Measurements from ENCODE around the gene GPC1. TPM values are rescaled to one million over a fixed set of nuclear protein-coding genes. Genes with fewer than 3 reads are reported as not detected.

The GPC1 gene
- total and polyA plus RNA-seq, 10 of the 15 experiments (the other 5 are each of a cell fraction or from before 2014, with no cell fraction given), result 0.06 to 0.77 (median 0.23) TPM; not detected in 3

DNA sequence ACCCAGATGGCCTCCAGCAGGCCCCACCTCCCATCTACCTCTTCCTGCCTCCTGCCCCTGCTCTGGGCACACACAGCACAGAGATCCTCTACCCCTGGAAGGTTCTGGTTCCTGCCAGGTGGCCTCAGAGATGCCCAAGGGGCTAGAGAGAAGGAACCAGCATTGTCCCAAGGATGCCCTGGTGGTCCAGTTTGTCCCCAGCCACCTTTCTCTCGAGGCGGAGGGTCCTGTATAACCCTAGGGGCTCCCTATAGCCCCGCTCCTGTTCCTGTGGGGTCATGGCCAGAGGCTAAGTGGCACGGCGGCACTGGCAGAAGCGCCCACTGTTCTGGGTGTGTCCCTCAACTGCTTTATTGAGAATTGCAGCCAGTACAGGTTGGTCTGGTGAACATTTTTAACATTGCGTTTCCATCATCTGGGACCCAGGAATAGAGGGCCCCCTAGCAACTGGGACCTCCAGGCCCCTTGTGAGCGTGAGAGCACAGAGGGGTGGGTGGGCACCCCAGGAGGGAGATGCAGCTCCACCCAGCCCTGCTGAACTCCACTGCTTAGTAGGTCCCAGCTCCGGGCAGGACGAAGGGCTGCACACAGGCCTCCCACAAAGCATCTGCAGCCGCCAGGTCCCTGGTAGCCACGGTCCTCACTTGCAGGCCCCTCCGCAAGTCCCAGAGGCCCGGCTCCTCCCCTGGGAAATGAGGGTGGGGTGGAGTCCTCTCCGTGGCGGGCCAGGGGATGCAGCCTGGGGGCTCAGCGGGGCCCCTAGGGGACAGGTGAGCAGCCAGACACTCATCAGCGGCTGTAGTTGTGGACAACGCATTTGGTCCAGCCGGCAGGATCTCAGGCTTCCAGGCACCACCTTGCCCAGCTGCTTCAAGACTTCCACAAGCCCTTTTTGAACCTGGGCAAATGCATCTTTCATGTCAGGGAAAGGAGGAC is 33.1 kb downstream of the GPC1 start:
- in situ Hi-C loops (cut with MboI), result no loop called here
- Histone ChIP-seq H2AFZ (ENCODE audit: control insufficient read depth, low read depth, low read length) (no peak overlapping the region), H3K79me2 (ENCODE audit: control insufficient read depth, insufficient read depth, low read length) (no peaks in the 10 kb centered on the region), H3K4me3 (no peak overlapping the region), H3K36me3 (ENCODE audit: control insufficient read depth in 2 of 2, insufficient read depth in 2 of 2, low read length in 1 of 2) (no peaks in the 10 kb centered on the region), H3K4me1 (ENCODE audit: control insufficient read depth, insufficient read depth, low read length) (peaks cover 6% of the 10 kb centered on the region), H3K4me2 (ENCODE audit: control insufficient read depth, insufficient read depth) (no peak overlapping the region), H3K27ac (ENCODE audit: control insufficient read depth, insufficient read depth) (no peak overlapping the region), H3K27me3 (replicated peaks in 1 of 2; ENCODE audit: control insufficient read depth in 2 of 2, insufficient read depth in 2 of 2, low read length in 1 of 2) (no peaks in the 10 kb centered on the region), H3K9ac (ENCODE audit: control insufficient read depth, insufficient read depth, low read length) (no peak overlapping the region), H4K20me1 (ENCODE audit: control insufficient read depth, insufficient read depth) (no peaks in the 10 kb centered on the region), H3K9me3 (replicated peaks; ENCODE audit: control insufficient read depth, insufficient read depth, low read length) (peaks cover 3% of the 10 kb centered on the region; the same call in 2 of the 3 replicates)
- WGBS (ENCODE audit: insufficient coverage, insufficient replicate concordance, low lambda C conversion rate, missing lambda C conversion rate), result 68% methylated on average over 20 of the region's 20 CpGs
- no TSS peak for BruUV-seq (replicated peaks)
- SMC1A ChIA-PET (ENCODE audit: uncharacterized antibody, unreplicated experiment), result no interaction called here
- DNase-seq (ENCODE audit: low read depth, low spot score) (no peak), FAIRE-seq (no peak), ATAC-seq (no peak)
- CTCF ChIA-PET, result no interaction called here
- RAD21 ChIA-PET (ENCODE audit: unreplicated experiment), result no interaction called here
- intact Hi-C loops (cut with micrococcal nuclease; ENCODE audit: unreplicated experiment), result no loop called here
- POLR2A ChIA-PET, result no interaction called here
- TF ChIP-seq SUZ12 (IDR thresholded peaks at IDR 0.05; ENCODE audit: unreplicated experiment), result no peak
- TF ChIP-seq, protein P1, sequence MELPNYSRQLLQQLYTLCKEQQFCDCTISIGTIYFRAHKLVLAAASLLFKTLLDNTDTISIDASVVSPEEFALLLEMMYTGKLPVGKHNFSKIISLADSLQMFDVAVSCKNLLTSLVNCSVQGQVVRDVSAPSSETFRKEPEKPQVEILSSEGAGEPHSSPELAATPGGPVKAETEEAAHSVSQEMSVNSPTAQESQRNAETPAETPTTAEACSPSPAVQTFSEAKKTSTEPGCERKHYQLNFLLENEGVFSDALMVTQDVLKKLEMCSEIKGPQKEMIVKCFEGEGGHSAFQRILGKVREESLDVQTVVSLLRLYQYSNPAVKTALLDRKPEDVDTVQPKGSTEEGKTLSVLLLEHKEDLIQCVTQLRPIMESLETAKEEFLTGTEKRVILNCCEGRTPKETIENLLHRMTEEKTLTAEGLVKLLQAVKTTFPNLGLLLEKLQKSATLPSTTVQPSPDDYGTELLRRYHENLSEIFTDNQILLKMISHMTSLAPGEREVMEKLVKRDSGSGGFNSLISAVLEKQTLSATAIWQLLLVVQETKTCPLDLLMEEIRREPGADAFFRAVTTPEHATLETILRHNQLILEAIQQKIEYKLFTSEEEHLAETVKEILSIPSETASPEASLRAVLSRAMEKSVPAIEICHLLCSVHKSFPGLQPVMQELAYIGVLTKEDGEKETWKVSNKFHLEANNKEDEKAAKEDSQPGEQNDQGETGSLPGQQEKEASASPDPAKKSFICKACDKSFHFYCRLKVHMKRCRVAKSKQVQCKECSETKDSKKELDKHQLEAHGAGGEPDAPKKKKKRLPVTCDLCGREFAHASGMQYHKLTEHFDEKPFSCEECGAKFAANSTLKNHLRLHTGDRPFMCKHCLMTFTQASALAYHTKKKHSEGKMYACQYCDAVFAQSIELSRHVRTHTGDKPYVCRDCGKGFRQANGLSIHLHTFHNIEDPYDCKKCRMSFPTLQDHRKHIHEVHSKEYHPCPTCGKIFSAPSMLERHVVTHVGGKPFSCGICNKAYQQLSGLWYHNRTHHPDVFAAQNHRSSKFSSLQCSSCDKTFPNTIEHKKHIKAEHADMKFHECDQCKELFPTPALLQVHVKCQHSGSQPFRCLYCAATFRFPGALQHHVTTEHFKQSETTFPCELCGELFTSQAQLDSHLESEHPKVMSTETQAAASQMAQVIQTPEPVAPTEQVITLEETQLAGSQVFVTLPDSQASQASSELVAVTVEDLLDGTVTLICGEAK (IDR thresholded peaks at IDR 0.05; ENCODE audit: borderline replicate concordance), result no peak
- no peak for TF ChIP-seq SRF (IDR thresholded peaks at IDR 0.05; ENCODE audit: low read depth in 2 of 2, low read length in 2 of 2)
- TF ChIP-seq ZNF207 (IDR thresholded peaks at IDR 0.05; ENCODE audit: borderline replicate concordance), result no peak
- TF ChIP-seq, protein P2, sequence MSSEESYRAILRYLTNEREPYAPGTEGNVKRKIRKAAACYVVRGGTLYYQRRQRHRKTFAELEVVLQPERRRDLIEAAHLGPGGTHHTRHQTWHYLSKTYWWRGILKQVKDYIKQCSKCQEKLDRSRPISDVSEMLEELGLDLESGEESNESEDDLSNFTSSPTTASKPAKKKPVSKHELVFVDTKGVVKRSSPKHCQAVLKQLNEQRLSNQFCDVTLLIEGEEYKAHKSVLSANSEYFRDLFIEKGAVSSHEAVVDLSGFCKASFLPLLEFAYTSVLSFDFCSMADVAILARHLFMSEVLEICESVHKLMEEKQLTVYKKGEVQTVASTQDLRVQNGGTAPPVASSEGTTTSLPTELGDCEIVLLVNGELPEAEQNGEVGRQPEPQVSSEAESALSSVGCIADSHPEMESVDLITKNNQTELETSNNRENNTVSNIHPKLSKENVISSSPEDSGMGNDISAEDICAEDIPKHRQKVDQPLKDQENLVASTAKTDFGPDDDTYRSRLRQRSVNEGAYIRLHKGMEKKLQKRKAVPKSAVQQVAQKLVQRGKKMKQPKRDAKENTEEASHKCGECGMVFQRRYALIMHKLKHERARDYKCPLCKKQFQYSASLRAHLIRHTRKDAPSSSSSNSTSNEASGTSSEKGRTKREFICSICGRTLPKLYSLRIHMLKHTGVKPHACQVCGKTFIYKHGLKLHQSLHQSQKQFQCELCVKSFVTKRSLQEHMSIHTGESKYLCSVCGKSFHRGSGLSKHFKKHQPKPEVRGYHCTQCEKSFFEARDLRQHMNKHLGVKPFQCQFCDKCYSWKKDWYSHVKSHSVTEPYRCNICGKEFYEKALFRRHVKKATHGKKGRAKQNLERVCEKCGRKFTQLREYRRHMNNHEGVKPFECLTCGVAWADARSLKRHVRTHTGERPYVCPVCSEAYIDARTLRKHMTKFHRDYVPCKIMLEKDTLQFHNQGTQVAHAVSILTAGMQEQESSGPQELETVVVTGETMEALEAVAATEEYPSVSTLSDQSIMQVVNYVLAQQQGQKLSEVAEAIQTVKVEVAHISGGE (CRISPR knock-in tag; IDR thresholded peaks at IDR 0.05), result no peak
- TF ChIP-seq, protein P3, sequence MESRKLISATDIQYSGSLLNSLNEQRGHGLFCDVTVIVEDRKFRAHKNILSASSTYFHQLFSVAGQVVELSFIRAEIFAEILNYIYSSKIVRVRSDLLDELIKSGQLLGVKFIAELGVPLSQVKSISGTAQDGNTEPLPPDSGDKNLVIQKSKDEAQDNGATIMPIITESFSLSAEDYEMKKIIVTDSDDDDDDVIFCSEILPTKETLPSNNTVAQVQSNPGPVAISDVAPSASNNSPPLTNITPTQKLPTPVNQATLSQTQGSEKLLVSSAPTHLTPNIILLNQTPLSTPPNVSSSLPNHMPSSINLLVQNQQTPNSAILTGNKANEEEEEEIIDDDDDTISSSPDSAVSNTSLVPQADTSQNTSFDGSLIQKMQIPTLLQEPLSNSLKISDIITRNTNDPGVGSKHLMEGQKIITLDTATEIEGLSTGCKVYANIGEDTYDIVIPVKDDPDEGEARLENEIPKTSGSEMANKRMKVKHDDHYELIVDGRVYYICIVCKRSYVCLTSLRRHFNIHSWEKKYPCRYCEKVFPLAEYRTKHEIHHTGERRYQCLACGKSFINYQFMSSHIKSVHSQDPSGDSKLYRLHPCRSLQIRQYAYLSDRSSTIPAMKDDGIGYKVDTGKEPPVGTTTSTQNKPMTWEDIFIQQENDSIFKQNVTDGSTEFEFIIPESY (IDR thresholded peaks at IDR 0.05), result no peak
- TF ChIP-seq NBN (IDR thresholded peaks at IDR 0.05), result no peak
- TF ChIP-seq ASH2L (IDR thresholded peaks at IDR 0.05; ENCODE audit: borderline replicate concordance, low read depth), result no peak
- TF ChIP-seq KAT2A (conservative IDR thresholded peaks at IDR 0.05; ENCODE audit: control insufficient read depth, low read depth, low read length), result no peak
- TF ChIP-seq SUPT20H (IDR thresholded peaks at IDR 0.05; ENCODE audit: borderline replicate concordance, control insufficient read depth, low read depth, low read length), result no peak
- no peak for TF ChIP-seq POLR2AphosphoS5 (IDR thresholded peaks at IDR 0.05; ENCODE audit: low read length)
